GM23338 (cell line): ENCODE measurements around the gene LXN. TPM values are rescaled to one million over a fixed set of nuclear protein-coding genes. Genes with fewer than 3 reads are reported as not detected.

Source experiments
- ATAC-seq: fragments of 200-7000 bp; cut with Tn5 transposase; 3 replicates; pipeline ENCODE4 v1.9.1; 2020
- DNase-seq: peaks from one replicate; pipeline ENCODE4 v3.0.0-alpha.2; 2015; ENCODE audit warnings: low spot score
- H2AFZ ChIP-seq: fragments of 200-600 bp; sonication (generic); 2 replicates; pipeline ENCODE4 v1.8.0; 2016; ENCODE audit warnings: antibody characterized with exemption, mild to moderate bottlenecking, moderate library complexity
- H3F3A ChIP-seq: fragments of 200-600 bp; sonication (generic); replicated peaks from 2 replicates; pipeline ENCODE4 v1.8.0; 2017; ENCODE audit warnings: antibody characterized with exemption, mixed run types, low read depth
- H3K27ac ChIP-seq: fragments of 200-600 bp; sonication (generic); 2 replicates; pipeline ENCODE4 v1.6.1; 2016; ENCODE audit warnings: low read depth
- H3K27me3 ChIP-seq: fragments of 200-600 bp; sonication (generic); 2 replicates; pipeline ENCODE4 v1.8.0; 2016; ENCODE audit warnings: mild to moderate bottlenecking, mixed run types, moderate library complexity; ENCODE audit not compliant: insufficient read depth
- H3K36me3 ChIP-seq: fragments of 200-600 bp; sonication (generic); 2 replicates; pipeline ENCODE4 v1.8.0; 2016; ENCODE audit warnings: mild to moderate bottlenecking; ENCODE audit not compliant: insufficient read depth
- H3K4me1 ChIP-seq: fragments of 200-600 bp; sonication (generic); 2 replicates; pipeline ENCODE4 v1.8.0; 2016; ENCODE audit warnings: mild to moderate bottlenecking, moderate library complexity; ENCODE audit not compliant: insufficient read depth
- H3K4me2 ChIP-seq: fragments of 200-600 bp; sonication (generic); 2 replicates; pipeline ENCODE4 v1.7.1; 2017; ENCODE audit warnings: mixed run types
- H3K4me3 ChIP-seq: fragments of 200-600 bp; sonication (generic); 2 replicates; pipeline ENCODE4 v1.6.1; 2016; ENCODE audit warnings: mixed run types
- H3K79me2 ChIP-seq: fragments of 200-600 bp; sonication (generic); replicated peaks from 2 replicates; pipeline ENCODE4 v1.8.0; 2017; ENCODE audit warnings: mild to moderate bottlenecking; ENCODE audit not compliant: insufficient read depth
- H3K9me2 ChIP-seq: fragments of 200-600 bp; sonication (generic); 2 replicates; pipeline ENCODE4 v1.8.0; 2017; ENCODE audit not compliant: insufficient read depth
- H4K20me1 ChIP-seq: fragments of 200-600 bp; sonication (generic); replicated peaks from 2 replicates; pipeline ENCODE4 v1.8.0; 2017; ENCODE audit warnings: mild to moderate bottlenecking; ENCODE audit not compliant: insufficient read depth
- H3K27ac Mint-ChIP-seq: 2 replicates; pipeline ENCODE4 v1.8.0; 2020; ENCODE audit warnings: inconsistent platforms, mild to moderate bottlenecking, moderate library complexity, mixed read lengths
- H3K27me3 Mint-ChIP-seq: 3 replicates; pipeline ENCODE4 v1.8.0; 2022; ENCODE audit warnings: low read depth, mild to moderate bottlenecking, moderate library complexity, mixed read lengths, inconsistent platforms; ENCODE audit not compliant: insufficient read depth, poor library complexity
- H3K36me3 Mint-ChIP-seq: 3 replicates; pipeline ENCODE4 v1.8.0; 2021; ENCODE audit warnings: low read depth, mild to moderate bottlenecking, inconsistent platforms, moderate library complexity, mixed read lengths
- H3K4me1 Mint-ChIP-seq: 3 replicates; pipeline ENCODE4 v1.8.0; 2020; ENCODE audit warnings: mild to moderate bottlenecking, inconsistent platforms, mixed read lengths
- H3K4me3 Mint-ChIP-seq: 3 replicates; pipeline ENCODE4 v1.8.0; 2021; ENCODE audit warnings: moderate library complexity, mild to moderate bottlenecking, inconsistent platforms, mixed read lengths
- H3K9me3 Mint-ChIP-seq: 3 replicates; pipeline ENCODE4 v1.8.0; 2020; ENCODE audit warnings: moderate library complexity, mild to moderate bottlenecking, inconsistent platforms, mixed read lengths
- EZH2 ChIP-seq: fragments of 200-600 bp; sonication (generic); IDR thresholded peaks from one replicate; pipeline ENCODE4 v1.8.0; 2017; ENCODE audit warnings: antibody characterized with exemption, mild to moderate bottlenecking, low read depth; ENCODE audit not compliant: unreplicated experiment
- JUNB ChIP-seq: IDR thresholded peaks from one replicate; pipeline ENCODE4 v1.6.1; 2016; ENCODE audit warnings: antibody characterized with exemption; ENCODE audit not compliant: unreplicated experiment
- NANOG ChIP-seq: IDR thresholded peaks from 2 replicates; pipeline ENCODE4 v1.6.1; 2016; ENCODE audit warnings: antibody characterized with exemption, borderline replicate concordance
- POLR2AphosphoS5 ChIP-seq: IDR thresholded peaks from 2 replicates; pipeline ENCODE4 v1.6.1; 2016; ENCODE audit warnings: antibody characterized with exemption, low read depth
- STAT1 ChIP-seq: IDR thresholded peaks from one replicate; pipeline ENCODE4 v1.6.1; 2016; ENCODE audit warnings: antibody characterized with exemption; ENCODE audit not compliant: unreplicated experiment
- ZNF331 ChIP-seq: fragments of 250-450 bp; sonication (Bioruptor Pico); IDR thresholded peaks from 2 replicates; pipeline ENCODE4 v1.5.0; 2020; ENCODE audit warnings: low read depth, mild to moderate bottlenecking, moderate library complexity
- polyA plus RNA-seq: library from polyadenylated mRNA; unstranded; fragments of >200 nt; fragmentation: Nextera tagmentation; extraction: Ambion mirVana; gene quantifications from 2 replicates; pipeline ENCODE4 v1.2.1, GENCODE V29; 2016
- total RNA-seq: library from RNA; depleted of rRNA; stranded (reverse); fragments of >200 nt; shearing (Covaris generic); gene quantifications from 2 replicates; pipeline ENCODE4 v1.2.3, GENCODE V29; 2014
- TF ChIP-seq, protein P1 (sequence below): IDR thresholded peaks from 2 replicates; pipeline ENCODE4 v1.6.1; 2016; ENCODE audit warnings: antibody characterized with exemption
- TF ChIP-seq, protein P2 (sequence below): fragments of 250-450 bp; sonication (Bioruptor Pico); IDR thresholded peaks from 2 replicates; pipeline ENCODE4 v1.5.0; 2020; ENCODE audit warnings: mild to moderate bottlenecking, moderate library complexity

LXN gene
- total and polyA plus RNA-seq, 2 experiments from 2014 or later = 5.6 to 10.0 TPM

DNA sequence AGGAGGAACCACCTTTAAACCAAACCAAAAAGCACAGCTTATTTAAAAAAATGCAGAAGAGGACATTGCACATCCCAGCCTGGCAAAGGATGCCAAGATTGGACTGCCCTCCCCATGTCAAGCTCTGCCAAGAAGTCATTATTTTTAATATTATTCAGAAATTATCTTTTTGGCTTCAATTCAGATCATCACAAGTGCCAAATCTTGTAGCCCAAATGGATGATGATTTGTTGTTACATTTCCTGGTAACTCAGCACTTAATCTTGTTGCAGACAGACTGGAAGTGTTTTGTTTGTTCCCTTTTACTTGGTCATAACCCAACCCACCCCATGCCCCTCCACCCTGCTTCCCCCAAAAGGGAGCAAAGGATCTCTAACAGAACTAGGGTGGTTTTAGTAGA, 28.1 kb upstream of the LXN start:
- Histone ChIP-seq H3F3A (no peaks in the 10 kb centered on the region), H3K27me3 (no peaks in the 10 kb centered on the region), H2AFZ (no peak overlapping the region), H4K20me1 (no peaks in the 10 kb centered on the region; the same call in 1 of the 2 replicates), H3K9me2 (no peaks in the 10 kb centered on the region), H3K36me3 (no peaks in the 10 kb centered on the region), H3K4me2 (no peak overlapping the region), H3K79me2 (no peaks in the 10 kb centered on the region), H3K4me1 (no peaks in the 10 kb centered on the region), H3K27ac (no peak overlapping the region), H3K4me3 (no peak overlapping the region)
- no peak for ATAC-seq
- no peak overlapping the region for H3K27ac Mint-ChIP-seq
- no peaks in the 10 kb centered on the region for H3K9me3 Mint-ChIP-seq
- no peak for DNase-seq
- no peak overlapping the region for H3K4me3 Mint-ChIP-seq
- H3K36me3 Mint-ChIP-seq = no peaks in the 10 kb centered on the region
- TF ChIP-seq, protein P1, sequence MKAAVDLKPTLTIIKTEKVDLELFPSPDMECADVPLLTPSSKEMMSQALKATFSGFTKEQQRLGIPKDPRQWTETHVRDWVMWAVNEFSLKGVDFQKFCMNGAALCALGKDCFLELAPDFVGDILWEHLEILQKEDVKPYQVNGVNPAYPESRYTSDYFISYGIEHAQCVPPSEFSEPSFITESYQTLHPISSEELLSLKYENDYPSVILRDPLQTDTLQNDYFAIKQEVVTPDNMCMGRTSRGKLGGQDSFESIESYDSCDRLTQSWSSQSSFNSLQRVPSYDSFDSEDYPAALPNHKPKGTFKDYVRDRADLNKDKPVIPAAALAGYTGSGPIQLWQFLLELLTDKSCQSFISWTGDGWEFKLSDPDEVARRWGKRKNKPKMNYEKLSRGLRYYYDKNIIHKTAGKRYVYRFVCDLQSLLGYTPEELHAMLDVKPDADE = no peak
- no peak for TF ChIP-seq STAT1
- TF ChIP-seq, protein P2, sequence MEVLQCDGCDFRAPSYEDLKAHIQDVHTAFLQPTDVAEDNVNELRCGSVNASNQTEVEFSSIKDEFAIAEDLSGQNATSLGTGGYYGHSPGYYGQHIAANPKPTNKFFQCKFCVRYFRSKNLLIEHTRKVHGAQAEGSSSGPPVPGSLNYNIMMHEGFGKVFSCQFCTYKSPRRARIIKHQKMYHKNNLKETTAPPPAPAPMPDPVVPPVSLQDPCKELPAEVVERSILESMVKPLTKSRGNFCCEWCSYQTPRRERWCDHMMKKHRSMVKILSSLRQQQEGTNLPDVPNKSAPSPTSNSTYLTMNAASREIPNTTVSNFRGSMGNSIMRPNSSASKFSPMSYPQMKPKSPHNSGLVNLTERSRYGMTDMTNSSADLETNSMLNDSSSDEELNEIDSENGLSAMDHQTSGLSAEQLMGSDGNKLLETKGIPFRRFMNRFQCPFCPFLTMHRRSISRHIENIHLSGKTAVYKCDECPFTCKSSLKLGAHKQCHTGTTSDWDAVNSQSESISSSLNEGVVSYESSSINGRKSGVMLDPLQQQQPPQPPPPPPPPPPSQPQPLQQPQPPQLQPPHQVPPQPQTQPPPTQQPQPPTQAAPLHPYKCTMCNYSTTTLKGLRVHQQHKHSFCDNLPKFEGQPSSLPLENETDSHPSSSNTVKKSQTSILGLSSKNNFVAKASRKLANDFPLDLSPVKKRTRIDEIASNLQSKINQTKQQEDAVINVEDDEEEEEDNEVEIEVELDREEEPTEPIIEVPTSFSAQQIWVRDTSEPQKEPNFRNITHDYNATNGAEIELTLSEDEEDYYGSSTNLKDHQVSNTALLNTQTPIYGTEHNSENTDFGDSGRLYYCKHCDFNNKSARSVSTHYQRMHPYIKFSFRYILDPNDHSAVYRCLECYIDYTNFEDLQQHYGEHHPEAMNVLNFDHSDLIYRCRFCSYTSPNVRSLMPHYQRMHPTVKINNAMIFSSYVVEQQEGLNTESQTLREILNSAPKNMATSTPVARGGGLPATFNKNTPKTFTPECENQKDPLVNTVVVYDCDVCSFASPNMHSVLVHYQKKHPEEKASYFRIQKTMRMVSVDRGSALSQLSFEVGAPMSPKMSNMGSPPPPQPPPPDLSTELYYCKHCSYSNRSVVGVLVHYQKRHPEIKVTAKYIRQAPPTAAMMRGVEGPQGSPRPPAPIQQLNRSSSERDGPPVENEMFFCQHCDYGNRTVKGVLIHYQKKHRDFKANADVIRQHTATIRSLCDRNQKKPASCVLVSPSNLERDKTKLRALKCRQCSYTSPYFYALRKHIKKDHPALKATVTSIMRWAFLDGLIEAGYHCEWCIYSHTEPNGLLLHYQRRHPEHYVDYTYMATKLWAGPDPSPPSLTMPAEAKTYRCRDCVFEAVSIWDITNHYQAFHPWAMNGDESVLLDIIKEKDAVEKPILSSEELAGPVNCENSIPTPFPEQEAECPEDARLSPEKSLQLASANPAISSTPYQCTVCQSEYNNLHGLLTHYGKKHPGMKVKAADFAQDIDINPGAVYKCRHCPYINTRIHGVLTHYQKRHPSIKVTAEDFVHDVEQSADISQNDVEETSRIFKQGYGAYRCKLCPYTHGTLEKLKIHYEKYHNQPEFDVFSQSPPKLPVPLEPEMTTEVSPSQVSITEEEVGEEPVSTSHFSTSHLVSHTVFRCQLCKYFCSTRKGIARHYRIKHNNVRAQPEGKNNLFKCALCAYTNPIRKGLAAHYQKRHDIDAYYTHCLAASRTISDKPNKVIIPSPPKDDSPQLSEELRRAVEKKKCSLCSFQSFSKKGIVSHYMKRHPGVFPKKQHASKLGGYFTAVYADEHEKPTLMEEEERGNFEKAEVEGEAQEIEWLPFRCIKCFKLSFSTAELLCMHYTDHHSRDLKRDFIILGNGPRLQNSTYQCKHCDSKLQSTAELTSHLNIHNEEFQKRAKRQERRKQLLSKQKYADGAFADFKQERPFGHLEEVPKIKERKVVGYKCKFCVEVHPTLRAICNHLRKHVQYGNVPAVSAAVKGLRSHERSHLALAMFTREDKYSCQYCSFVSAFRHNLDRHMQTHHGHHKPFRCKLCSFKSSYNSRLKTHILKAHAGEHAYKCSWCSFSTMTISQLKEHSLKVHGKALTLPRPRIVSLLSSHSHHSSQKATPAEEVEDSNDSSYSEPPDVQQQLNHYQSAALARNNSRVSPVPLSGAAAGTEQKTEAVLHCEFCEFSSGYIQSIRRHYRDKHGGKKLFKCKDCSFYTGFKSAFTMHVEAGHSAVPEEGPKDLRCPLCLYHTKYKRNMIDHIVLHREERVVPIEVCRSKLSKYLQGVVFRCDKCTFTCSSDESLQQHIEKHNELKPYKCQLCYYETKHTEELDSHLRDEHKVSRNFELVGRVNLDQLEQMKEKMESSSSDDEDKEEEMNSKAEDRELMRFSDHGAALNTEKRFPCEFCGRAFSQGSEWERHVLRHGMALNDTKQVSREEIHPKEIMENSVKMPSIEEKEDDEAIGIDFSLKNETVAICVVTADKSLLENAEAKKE (CRISPR knock-in tag) = no peak
- TF ChIP-seq EZH2 = no peak
- no peak for TF ChIP-seq NANOG
- no peak for TF ChIP-seq POLR2AphosphoS5
- no peak for TF ChIP-seq ZNF331 (CRISPR knock-in tag)
- no peak for TF ChIP-seq JUNB
- no peaks in the 10 kb centered on the region for H3K27me3 Mint-ChIP-seq
- no peaks in the 10 kb centered on the region for H3K4me1 Mint-ChIP-seq
